ENCODE data around the gene ACTR1B. TPM values are rescaled to one million over a fixed set of nuclear protein-coding genes. Genes with fewer than 3 reads are reported as not detected.

The ACTR1B gene
- total and polyA plus RNA-seq, 2 of the 4 experiments (the other 2 are of a cell fraction) = 40.5 to 68.8 TPM

GRCh38 chr2:97645112-97645694, 18.6 kb downstream of the ACTR1B start:
- Histone ChIP-seq H4K5ac (ENCODE audit: low read depth, low read length) (peak overlapping the region; percentile 71), H3K18ac (ENCODE audit: low read depth, low read length) (peak overlapping the region; percentile 10; the same call in 1 of the 2 replicates), H3K56ac (ENCODE audit: extremely low read depth, insufficient read depth, low read length) (no peak overlapping the region), H4K8ac (ENCODE audit: low read depth in 2 of 2, low read length in 2 of 2) (peak overlapping the region; percentile 92), H4K91ac (ENCODE audit: insufficient read depth, low read depth, low read length) (peak overlapping the region; percentile 26), H3K27me3 (ENCODE audit: control insufficient read depth, insufficient read depth, low read length) (no peaks in the 10 kb centered on the region), H3K4me3 (ENCODE audit: insufficient read depth, low read depth, low read length) (peak overlapping the region; percentile 45), H2BK120ac (ENCODE audit: low read depth, low read length) (peak overlapping the region; percentile 17), H3K4me1 (ENCODE audit: control insufficient read depth, insufficient read depth, low read length) (peaks cover 5% of the 10 kb centered on the region; the same call in 1 of the 2 replicates), H3K9me1 (ENCODE audit: insufficient read depth, low read length) (no peaks in the 10 kb centered on the region), H3K9me3 (ENCODE audit: control insufficient read depth, insufficient read depth, low read length) (no peaks in the 10 kb centered on the region), H3K4ac (ENCODE audit: low read depth, low read length) (peak overlapping the region; percentile 70), H2BK15ac (ENCODE audit: low read depth, low read length) (no peak overlapping the region; the same call in 2 of the 3 replicates), H4K20me1 (ENCODE audit: insufficient read depth, low read length) (no peaks in the 10 kb centered on the region), H2BK20ac (ENCODE audit: low read depth, low read length) (no peak overlapping the region), H3K36me3 (ENCODE audit: control insufficient read depth, insufficient read depth, low read length) (peaks cover 15% of the 10 kb centered on the region), H3K9ac (ENCODE audit: low read depth, low read length) (peak overlapping the region; percentile 74), H3K4me2 (ENCODE audit: low read depth, low read length) (peak overlapping the region; percentile 85), H3K23ac (ENCODE audit: low read depth, low read length) (peak overlapping the region; percentile 62; the same call in 1 of the 2 replicates), H3K27ac (ENCODE audit: insufficient read depth, low read length) (peak overlapping the region; percentile 37), H2BK5ac (ENCODE audit: low read depth, low read length, poor library complexity, severe bottlenecking) (peak overlapping the region; percentile 33), H3K79me1 (ENCODE audit: low read depth in 1 of 2, low read length in 2 of 2) (peaks cover 13 to 20% of the 10 kb centered on the region in 2 experiments), H2AK9ac (replicated peaks; ENCODE audit: low read depth, low read length, poor library complexity) (peak overlapping the region; percentile 62), H2AK5ac (ENCODE audit: low read depth, low read length) (0 out of 2 replicates have a peak overlapping the region, but pooled peaks have one; percentile 33), H3K14ac (replicated peaks; ENCODE audit: low read depth, low read length) (peak overlapping the region; percentile 51), H2AFZ (replicated peaks; ENCODE audit: low read length, poor library complexity) (peak overlapping the region; percentile 91)
- dilution Hi-C loops (cut with HindIII; ENCODE audit: low sequenced_read_pairs, unreplicated experiment) (no loop called here), in situ Hi-C loops (cut with MboI; ENCODE audit: low sequenced_read_pairs) (no loop called here), intact Hi-C loops (cut with micrococcal nuclease) (no loop called here)
- BruUV-seq (replicated peaks) = no TSS peak
- ChIA-PET POLR2A (ENCODE audit: unreplicated experiment) (interaction anchor here (1.9 kb wide), 1 partner anchor 18 kb away, joined by 15 read pairs; the partner anchor contains the start of gene ACTR1B), CTCF (interaction anchor here (1.6 kb wide), 1 partner anchor 17 kb away, joined by 3 read pairs; no protein-coding TSS in a partner anchor)
- WGBS, 2 experiments (ENCODE audit: extremely low coverage in 2 of 2, insufficient read length in 1 of 2) = 7% methylated on average over 9 of the region's 19 CpGs; no CpG with 5 or more reads in 1 of the 2 experiments
- ATAC-seq (ENCODE audit: low read depth) (peak; percentile 45), DNase-seq (no peak)
- TF ChIP-seq SMC3 (IDR thresholded peaks at IDR 0.05; ENCODE audit: low read depth, low read length) (no peak), BHLHE40 (IDR thresholded peaks at IDR 0.05; ENCODE audit: low read depth, low read length) (no peak), RCOR1 (IDR thresholded peaks at IDR 0.05; ENCODE audit: insufficient replicate concordance, low read length) (no peak), ELK1 (IDR thresholded peaks at IDR 0.05; ENCODE audit: borderline replicate concordance, low read depth, low read length) (no peak), FOS (IDR thresholded peaks at IDR 0.05; ENCODE audit: low read depth, low read length) (no peak), MAZ (IDR thresholded peaks at IDR 0.05; ENCODE audit: borderline replicate concordance, low read depth, low read length) (no peak), CTCF (conservative IDR thresholded peaks at IDR 0.05; ENCODE audit: low read depth, low read length) (no peak), RAD21 (IDR thresholded peaks at IDR 0.05; ENCODE audit: low read length) (no peak), MAFK (IDR thresholded peaks at IDR 0.05; ENCODE audit: low read depth, low read length) (no peak), RFX5 (IDR thresholded peaks at IDR 0.05; ENCODE audit: low read depth, low read length) (no peak), USF2 (IDR thresholded peaks at IDR 0.05; ENCODE audit: low read depth, low read length) (no peak), CHD1 (IDR thresholded peaks at IDR 0.05; ENCODE audit: low read depth, low read length) (no peak), MXI1 (IDR thresholded peaks at IDR 0.05; ENCODE audit: borderline replicate concordance, low read depth, low read length) (no peak), POLR2A (IDR thresholded peaks at IDR 0.05; ENCODE audit: low read depth, low read length) (no peak), CEBPB (IDR thresholded peaks at IDR 0.05; ENCODE audit: low read depth, low read length) (no peak)
